SKM-1 treated with dmso at 0.1 percent for 144 hours (cell line): ENCODE data around the gene NSD1.
A peak's percentile ranks its signal among the peaks of the same experiment; 100 is the strongest.

Experiments used
- DNase-seq: peaks from one replicate; lab custom pipeline; 2025; ENCODE audit not compliant: unreplicated experiment; lab: John Stamatoyannopoulos, UW

The NSD1 gene

DNA sequence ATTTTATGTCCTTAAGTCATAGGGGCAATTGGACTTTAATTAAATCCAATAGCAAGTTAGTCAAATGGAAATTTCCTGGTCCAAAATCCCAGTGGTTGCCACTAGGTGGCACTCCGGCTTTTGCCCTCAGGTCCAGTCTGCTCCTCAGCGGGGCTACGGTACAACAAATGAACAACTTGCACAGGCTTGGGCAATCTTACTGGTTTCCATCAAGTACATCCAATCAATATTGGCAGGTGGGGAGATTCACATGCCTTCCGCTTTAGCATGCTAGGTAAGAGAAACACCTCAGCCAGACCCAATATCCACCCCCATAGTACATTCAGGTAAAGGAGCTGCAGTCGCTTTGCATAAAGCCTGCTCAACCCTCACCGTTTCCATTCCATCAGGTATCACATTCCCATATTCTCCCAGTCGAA, 184.4 kb downstream of the NSD1 start:
- DNase-seq: peak; percentile 61

DNA sequence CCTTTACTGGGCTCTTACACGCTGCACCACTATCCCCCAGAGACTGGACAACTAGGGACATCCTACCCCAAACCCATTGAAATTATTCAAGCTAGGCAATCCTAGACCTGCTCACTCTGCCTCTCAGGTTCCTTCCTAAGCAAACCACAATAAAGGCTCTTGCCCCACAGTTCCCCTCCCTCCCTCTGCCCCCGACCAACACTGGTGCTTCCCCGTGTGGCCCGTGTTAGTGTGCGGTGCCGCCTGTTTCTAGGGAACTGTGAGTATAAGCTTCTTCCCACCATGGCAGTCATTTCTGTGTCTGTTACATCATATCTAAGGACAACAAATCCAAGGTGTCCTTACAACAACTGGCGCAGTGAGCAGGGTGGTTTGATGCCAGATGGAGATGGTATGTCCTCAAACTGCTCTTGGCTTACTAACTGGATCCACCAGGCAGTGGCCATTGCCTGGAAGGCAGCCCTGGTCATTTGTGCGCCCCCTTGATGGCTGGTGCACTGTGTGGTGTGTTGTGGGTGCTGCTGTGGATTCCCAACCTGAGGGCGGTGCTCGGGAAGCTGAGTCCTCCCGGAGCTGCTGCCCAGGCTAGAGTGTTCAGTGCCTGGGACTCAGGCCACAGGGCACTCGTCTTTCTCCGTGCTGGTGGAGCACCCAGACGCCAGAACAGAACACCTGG, 186.5 kb downstream of the NSD1 start:
- no peak for DNase-seq

- DNase-seq: peak; percentile 70
Measured at GRCh38 chr5:177320879-177321278, 187.3 kb downstream of the NSD1 start.

GRCh38 chr5:177325868-177326381, 192.4 kb downstream of the NSD1 start:
- DNase-seq: no peak

DNA sequence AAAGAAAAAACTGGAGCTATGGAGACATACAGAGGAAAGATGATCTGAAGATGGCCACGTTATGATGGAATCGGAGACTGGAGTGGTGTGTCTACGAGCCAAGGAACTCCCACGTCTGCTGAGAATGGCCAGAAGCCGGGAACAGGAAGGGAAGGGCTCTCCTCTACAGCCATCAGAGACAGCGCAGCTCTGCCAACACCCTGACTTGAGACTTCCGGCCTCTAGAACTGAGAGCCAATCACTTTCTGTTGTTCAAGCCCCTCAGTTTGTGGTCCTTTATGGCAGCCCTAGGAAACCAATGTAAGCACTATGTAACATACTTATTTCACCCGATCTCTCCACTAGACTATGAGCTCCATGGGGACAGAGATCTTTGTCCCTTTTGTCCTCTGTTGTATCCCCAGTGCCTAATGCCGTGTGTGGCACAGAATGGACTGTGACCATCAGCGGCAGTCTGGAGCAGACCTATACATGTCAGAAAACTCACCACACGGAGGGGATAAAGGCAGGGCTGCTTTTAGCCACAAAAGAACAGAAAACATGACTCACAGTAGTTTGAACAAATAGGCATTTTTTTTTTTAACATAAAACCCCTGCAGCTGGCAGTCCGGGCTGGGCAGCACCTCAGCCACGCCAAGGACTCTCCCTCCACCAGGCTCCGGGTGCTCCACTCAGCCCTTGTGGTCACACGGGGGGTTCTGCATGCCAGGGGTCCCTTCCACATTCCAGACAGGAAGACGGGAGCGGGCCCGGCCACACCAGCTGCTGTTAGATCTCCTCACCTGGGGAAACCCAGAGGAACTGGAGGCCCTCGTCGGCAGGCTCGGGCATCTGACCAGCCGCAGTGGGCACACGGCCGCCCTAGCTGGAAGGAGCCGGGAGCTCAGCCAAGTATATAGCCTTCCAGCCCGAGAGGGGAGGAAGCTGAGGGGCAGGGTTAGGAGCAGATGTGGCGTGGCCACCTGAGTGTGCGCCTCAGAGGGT, 194.3 kb downstream of the NSD1 start:
- no peak for DNase-seq

DNA sequence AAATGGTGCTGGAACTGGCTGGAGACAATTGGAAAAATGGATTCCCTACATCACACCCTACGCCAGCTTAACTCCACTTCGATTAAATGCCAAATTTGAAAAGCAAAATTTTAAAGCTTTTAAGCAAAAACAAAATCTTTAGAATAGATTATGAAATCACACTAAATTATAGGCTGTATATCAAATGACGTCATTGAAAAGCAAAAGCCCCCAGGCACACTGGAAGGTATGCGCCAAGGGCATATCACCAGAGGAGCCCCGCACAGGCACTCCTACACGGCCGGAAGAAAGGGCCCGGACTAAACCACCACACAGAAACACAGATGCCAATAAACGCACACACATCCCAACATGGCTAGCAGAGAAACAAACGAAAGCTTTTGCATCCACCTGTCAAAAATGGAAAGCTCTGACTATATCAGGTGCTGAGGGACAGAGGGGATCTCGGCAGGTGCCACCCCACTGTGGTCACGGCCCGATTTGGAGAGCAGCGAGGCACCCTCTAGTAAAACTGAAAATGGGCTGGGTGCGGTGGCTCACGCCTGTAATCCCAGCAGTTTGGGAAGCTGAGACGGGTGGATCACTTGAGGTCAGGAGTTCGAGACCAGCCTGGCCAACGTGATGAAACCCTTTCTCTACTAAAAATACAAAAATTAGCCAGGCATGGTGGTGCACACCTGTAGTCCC, 195.1 kb downstream of the NSD1 start:
- DNase-seq: no peak

- DNase-seq: no peak
Measured at GRCh38 chr5:177329883-177330282, 196.3 kb downstream of the NSD1 start.

GRCh38 chr5:177330991-177331842, 197.6 kb downstream of the NSD1 start:
- no peak for DNase-seq

DNA sequence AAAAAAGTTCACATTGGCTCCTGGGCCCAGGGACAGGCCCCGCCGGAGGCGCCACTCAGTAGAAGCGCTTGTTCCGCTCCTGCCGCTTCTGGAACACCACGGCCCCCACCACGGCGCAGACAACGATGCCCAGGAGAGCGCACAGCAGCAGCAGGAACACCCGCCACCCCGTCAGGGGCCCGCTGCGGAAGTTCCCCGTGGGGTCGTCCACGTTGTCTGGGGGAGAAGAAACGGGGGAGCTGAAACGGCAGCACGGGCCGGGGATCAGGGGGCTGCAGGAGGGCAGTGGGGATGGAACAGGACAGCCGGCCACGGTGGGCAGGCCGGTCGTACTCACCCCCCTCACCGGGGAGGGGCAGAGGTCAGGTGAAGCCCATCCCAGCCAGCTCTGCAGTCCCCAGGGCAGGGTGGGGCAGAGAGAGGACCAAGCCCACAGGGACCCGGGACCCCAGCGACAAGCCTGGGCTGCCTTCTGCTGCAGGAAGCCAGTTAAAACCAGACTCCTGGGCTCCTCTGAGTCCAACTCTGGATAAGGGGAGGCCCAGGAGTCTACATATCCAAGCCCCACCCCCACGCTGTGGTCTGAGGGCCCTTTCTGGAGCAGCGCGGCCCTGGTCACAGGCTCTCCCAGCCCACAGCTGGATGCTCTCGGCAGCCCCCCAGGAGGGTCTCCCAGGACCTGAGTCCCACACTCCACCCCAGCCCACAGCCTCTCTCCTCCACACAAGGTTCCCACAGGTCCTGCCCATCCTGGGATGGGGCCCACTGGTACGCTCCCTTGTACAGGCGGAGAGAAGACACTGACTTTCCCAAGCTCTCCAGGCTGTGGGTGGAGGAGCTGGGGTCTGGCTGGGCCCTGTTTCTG, 198.7 kb downstream of the NSD1 start:
- DNase-seq: no peak

GRCh38 chr5:177332896-177333260, 199.3 kb downstream of the NSD1 start:
- no peak for DNase-seq

DNA sequence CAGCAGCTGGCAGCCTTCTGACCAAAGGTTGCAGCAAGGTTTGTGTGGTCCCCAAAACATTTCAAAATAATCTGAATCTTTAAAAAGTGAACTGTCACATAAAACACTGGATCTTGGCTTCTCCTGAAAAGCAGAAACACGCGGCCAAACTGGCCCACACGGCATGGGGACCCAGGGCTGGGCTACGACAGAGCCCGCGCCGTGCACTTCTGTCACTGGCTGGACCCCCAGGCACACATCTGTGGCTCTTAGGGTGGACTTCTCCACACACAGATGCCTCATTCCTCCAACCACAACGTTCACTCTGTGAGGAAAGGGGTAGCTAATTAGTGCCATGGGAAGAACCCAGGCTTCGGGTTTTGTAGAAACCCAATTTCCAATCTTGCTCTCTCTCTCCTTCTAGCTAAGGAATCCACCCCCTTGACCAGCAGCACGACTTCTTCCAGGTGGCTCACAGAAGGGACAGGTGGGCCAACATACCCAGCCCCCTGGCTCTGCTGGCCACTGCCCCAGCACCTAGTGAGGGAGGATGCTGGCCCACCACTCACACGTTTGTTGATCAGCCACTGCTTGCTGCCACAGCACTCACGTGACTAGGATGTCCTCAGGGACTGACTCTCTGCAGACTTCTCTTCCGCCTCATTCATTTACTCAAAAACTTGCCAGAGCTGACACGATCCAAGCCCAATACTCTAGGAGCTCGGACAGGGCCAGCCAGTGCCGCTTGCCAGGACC, 200.0 kb downstream of the NSD1 start:
- DNase-seq: no peak

- no peak for DNase-seq
Measured at GRCh38 chr5:177334155-177334551, 200.6 kb downstream of the NSD1 start.

- no peak for DNase-seq
Measured at GRCh38 chr5:177334781-177335700, 201.5 kb downstream of the NSD1 start.

DNA sequence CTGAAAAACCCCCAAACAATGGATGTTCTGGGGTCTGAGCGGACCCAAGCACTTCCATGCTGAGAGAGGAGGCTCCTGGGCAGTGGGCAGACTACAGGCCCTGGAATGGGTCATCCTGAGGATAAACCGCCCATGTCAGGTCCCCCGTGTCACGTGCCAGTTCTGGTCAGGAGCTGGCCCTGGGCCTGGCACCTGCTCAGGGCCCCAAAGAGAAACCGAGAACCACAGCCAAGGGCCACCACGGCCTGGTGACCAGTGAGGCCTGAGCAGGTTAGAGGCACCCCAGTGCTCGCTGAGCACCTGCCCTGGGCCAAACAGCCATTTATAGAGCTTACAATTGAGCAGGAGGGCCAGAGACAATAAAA, 202.1 kb downstream of the NSD1 start:
- DNase-seq: no peak

DNA sequence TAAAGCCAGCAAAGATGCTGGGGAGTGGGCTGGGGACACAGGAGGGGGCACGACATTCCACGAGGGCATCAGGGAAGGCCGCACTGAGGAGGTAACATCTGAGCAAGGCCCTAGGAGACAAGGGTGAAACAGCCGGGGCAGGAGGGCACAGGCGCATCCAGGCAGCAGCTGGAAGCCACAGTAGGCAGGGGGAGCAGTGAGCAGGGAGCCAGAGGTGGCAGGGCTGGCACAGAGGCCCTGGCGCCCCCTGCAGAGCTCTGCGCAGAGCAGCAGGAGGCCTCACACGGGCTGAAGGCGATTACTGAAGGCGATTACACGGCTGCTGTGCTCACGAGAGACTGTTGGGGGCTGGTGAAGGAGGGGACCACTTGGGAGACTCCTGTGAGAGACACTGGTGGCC, 202.5 kb downstream of the NSD1 start:
- DNase-seq: no peak

DNA sequence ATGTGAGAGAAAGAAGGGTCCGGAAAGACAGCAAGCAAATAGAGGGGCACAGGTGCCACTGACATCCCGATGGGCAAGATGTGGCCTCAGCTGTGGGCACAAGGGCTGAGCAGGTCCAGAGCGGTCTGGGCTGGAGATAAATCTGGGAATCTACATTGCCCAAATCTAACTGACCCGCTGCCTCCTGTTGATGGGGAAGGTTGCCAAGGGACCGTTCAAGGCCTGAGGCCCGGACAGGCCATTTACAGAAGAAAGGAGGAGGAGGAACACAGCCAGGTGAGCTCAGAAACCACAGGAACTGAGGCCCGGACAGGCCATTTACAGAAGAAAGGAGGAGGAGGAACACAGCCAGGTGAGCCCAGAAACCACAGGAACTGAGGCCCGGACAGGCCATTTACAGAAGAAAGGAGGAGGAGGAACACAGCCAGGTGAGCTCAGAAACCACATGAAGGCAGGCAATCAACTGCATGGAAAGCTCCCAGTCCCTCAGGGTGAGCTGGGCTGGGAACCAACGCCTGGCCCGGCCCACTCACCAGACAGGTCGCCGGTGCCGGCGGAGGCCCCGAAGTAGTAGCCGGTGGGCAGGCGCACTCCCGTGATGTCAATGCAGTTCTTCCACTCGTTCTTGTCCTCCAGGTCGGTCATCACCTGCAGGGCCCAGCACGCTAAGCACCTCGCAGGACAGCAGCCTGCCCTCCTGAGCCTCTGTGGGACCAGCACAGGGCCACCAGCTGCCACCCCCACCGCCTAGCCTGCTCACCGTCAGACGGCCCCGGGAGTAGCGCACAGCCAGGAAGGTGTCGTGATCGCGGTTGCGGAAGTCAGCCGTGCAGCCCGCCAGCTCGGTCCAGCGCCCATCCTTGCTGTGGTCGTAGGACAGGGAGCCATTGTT, 203.3 kb downstream of the NSD1 start:
- no peak for DNase-seq
